ENCODE results near the gene PUS1.

The PUS1 gene

GRCh38 chr12:131919366-131920156, 9.5 kb upstream of the PUS1 start:
- H3K27me3 ChIP-seq = no peaks in the 10 kb centered on the region
- peaks cover 59 to 88% (median 67%) of the 10 kb centered on the region in 3 donors for H3K36me3 ChIP-seq
- no peak for TF ChIP-seq CTCF (IDR thresholded peaks at IDR 0.05)
- no peak overlapping the region for H3K27ac ChIP-seq
- H3K4me1 ChIP-seq = peaks cover 0 to 7% (median 4%) of the 10 kb centered on the region in 4 donors
- intact Hi-C loops (cut with DNase I; ENCODE audit: low total_unique reads) = no loop called here
- no peak overlapping the region for H3K4me3 ChIP-seq
- DNase-seq = no peak
- H3K9me3 ChIP-seq = no peaks in the 10 kb centered on the region

GRCh38 chr12:131920157-131920508, 8.9 kb upstream of the PUS1 start:
- intact Hi-C loops (cut with DNase I; ENCODE audit: low total_unique reads) = no loop called here
- no peak overlapping the region for H3K27ac ChIP-seq
- H3K36me3 ChIP-seq = peaks cover 53 to 83% (median 61%) of the 10 kb centered on the region in 3 donors
- peaks cover 0 to 12% (median 8%) of the 10 kb centered on the region in 4 donors for H3K4me1 ChIP-seq
- H3K4me3 ChIP-seq = no peak overlapping the region
- DNase-seq = no peak
- TF ChIP-seq CTCF (IDR thresholded peaks at IDR 0.05) = no peak
- no peaks in the 10 kb centered on the region for H3K27me3 ChIP-seq
- H3K9me3 ChIP-seq = no peaks in the 10 kb centered on the region

GRCh38 chr12:131920902-131921840, 7.9 kb upstream of the PUS1 start:
- H3K4me1 ChIP-seq = peaks cover 0 to 12% (median 8%) of the 10 kb centered on the region in 4 donors
- peaks cover 42 to 72% (median 51%) of the 10 kb centered on the region in 3 donors for H3K36me3 ChIP-seq
- intact Hi-C loops (cut with DNase I; ENCODE audit: low total_unique reads) = no loop called here
- H3K9me3 ChIP-seq = no peaks in the 10 kb centered on the region
- no peak overlapping the region for H3K27ac ChIP-seq
- no peaks in the 10 kb centered on the region for H3K27me3 ChIP-seq
- no peak for DNase-seq
- no peak overlapping the region for H3K4me3 ChIP-seq
- no peak for TF ChIP-seq CTCF (IDR thresholded peaks at IDR 0.05)

GRCh38 chr12:131921866-131922769, 7.0 kb upstream of the PUS1 start:
- no peak for TF ChIP-seq CTCF (IDR thresholded peaks at IDR 0.05)

GRCh38 chr12:131922772-131923171, 6.3 kb upstream of the PUS1 start:
- H3K27ac ChIP-seq = no peak overlapping the region
- peaks cover 36 to 56% (median 37%) of the 10 kb centered on the region in 3 donors for H3K36me3 ChIP-seq
- H3K27me3 ChIP-seq = no peaks in the 10 kb centered on the region
- DNase-seq = no peak
- no peak for TF ChIP-seq CTCF (IDR thresholded peaks at IDR 0.05)
- H3K4me3 ChIP-seq = no peak overlapping the region
- H3K4me1 ChIP-seq = peaks cover 0 to 12% (median 8%) of the 10 kb centered on the region in 4 donors
- H3K9me3 ChIP-seq = no peaks in the 10 kb centered on the region
- intact Hi-C loops (cut with DNase I; ENCODE audit: low total_unique reads) = no loop called here

More at GRCh38 chr12:131921866-131922769, 7.0 kb upstream of the PUS1 start:
- DNase-seq = no peak
- peaks cover 0 to 12% (median 8%) of the 10 kb centered on the region in 4 donors for H3K4me1 ChIP-seq
- no peak overlapping the region for H3K4me3 ChIP-seq
- no peaks in the 10 kb centered on the region for H3K27me3 ChIP-seq
- H3K9me3 ChIP-seq = no peaks in the 10 kb centered on the region
- peaks cover 37 to 63% (median 43%) of the 10 kb centered on the region in 3 donors for H3K36me3 ChIP-seq
- intact Hi-C loops (cut with DNase I; ENCODE audit: low total_unique reads) = no loop called here
- H3K27ac ChIP-seq = no peak overlapping the region

Data from tibial artery (tissue), 4 donors.